ENCODE data around the gene DDX23. TPM values are rescaled to one million over a fixed set of nuclear protein-coding genes. Genes with fewer than 3 reads are reported as not detected.

Gene DDX23
- total and polyA plus RNA-seq, 8 donors, result 25.9 to 55.6 (median 33.3) TPM

GRCh38 chr12:48816143-48816854 lies 35.7 kb downstream of the DDX23 start:
- intact Hi-C loops (cut with DNase I), result no loop called here
- H3K4me1 ChIP-seq, result peaks cover 0 to 8% (median 8%) of the 10 kb centered on the region in 3 donors
- H3K27ac ChIP-seq, result no peak overlapping the region
- WGBS, 2 donors, result 90% methylated on average over 3 of the region's 3 CpGs
- H3K9me3 ChIP-seq, result no peaks in the 10 kb centered on the region
- no peaks in the 10 kb centered on the region for H3K27me3 ChIP-seq
- FAIRE-seq, result no peak
- peak overlapping the region in 2 of 4 donors; percentile 63 to 89 for H3K4me3 ChIP-seq
- H3K36me3 ChIP-seq, result no peaks in the 10 kb centered on the region
- DNase-seq, result no peak
- no peak for ATAC-seq
- no peak for TF ChIP-seq CTCF (IDR thresholded peaks at IDR 0.05)

GRCh38 chr12:48815126-48816110 lies 36.5 kb downstream of the DDX23 start:
- H3K27ac ChIP-seq, result peak overlapping the region; percentile 70 to 84 (median 80)
- 1% methylated on average over 53 to 54 of the region's 54 CpGs for WGBS, 2 donors
- no peak for TF ChIP-seq CTCF (IDR thresholded peaks at IDR 0.05)
- ATAC-seq (peak; percentile 79 to 87 (median 84)), DNase-seq (peak; percentile 67 to 87 (median 82)), FAIRE-seq (no peak)
- H3K27me3 ChIP-seq, result no peaks in the 10 kb centered on the region
- intact Hi-C loops (cut with DNase I), result no loop called here
- no peaks in the 10 kb centered on the region for H3K36me3 ChIP-seq
- H3K9me3 ChIP-seq, result no peaks in the 10 kb centered on the region
- H3K4me3 ChIP-seq, result peak overlapping the region; percentile 63 to 89 (median 78)
- H3K4me1 ChIP-seq, result peaks cover 0 to 8% (median 8%) of the 10 kb centered on the region in 3 donors

- peak; percentile 95 to 99 (median 99) for TF ChIP-seq CTCF (IDR thresholded peaks at IDR 0.05)
- H3K27me3 ChIP-seq, result no peaks in the 10 kb centered on the region
- WGBS, 2 donors, result 1% methylated on average over 50 to 68 of the region's 70 CpGs
- peak; percentile 87 to 94 (median 90) for ATAC-seq
- peaks cover 0 to 8% (median 8%) of the 10 kb centered on the region in 3 donors for H3K4me1 ChIP-seq
- intact Hi-C loops (cut with DNase I), result no loop called here
- peak overlapping the region; percentile 70 to 84 (median 80) for H3K27ac ChIP-seq
- no peaks in the 10 kb centered on the region for H3K9me3 ChIP-seq
- FAIRE-seq, result no peak
- no peaks in the 10 kb centered on the region for H3K36me3 ChIP-seq
- DNase-seq, result peak; percentile 76 to 97 (median 88)
- H3K4me3 ChIP-seq, result peak overlapping the region; percentile 63 to 89 (median 78)
Observed at GRCh38 chr12:48814262-48815125, 37.5 kb downstream of the DDX23 start.

- DNase-seq (no peak), FAIRE-seq (no peak), ATAC-seq (no peak)
- Histone ChIP-seq H3K27ac (peak overlapping the region in 3 of 4 donors; percentile 70 to 84 (median 84)), H3K4me1 (peaks cover 0 to 8% (median 8%) of the 10 kb centered on the region in 3 donors), H3K36me3 (no peaks in the 10 kb centered on the region), H3K27me3 (no peaks in the 10 kb centered on the region), H3K4me3 (peak overlapping the region; percentile 63 to 89 (median 78)), H3K9me3 (no peaks in the 10 kb centered on the region)
- TF ChIP-seq CTCF (IDR thresholded peaks at IDR 0.05), result no peak
- intact Hi-C loops (cut with DNase I), result no loop called here
- WGBS, 2 donors, result 37 to 40% methylated on average over 18 of the region's 18 CpGs
Observed at GRCh38 chr12:48813465-48814261, 38.3 kb downstream of the DDX23 start.

Data from pancreas (tissue), 10 donors.